Measurements from ENCODE around the gene EZH2.
A peak's percentile ranks its signal among the peaks of the same experiment; 100 is the strongest.

The EZH2 gene

GRCh38 chr7:148886844-148887243, 2.8 kb upstream of the EZH2 start:
- H3K4me3 ChIP-seq (replicated peaks; ENCODE audit: low read depth, low read length) = no peak overlapping the region
- no peak for DNase-seq (ENCODE audit: extremely low read depth, low read depth)
- no peak for TF ChIP-seq CTCF (IDR thresholded peaks at IDR 0.05; ENCODE audit: low read depth, low read length, missing control alignments)

GRCh38 chr7:148884299-148885022, 370 bp upstream of the EZH2 start:
- TF ChIP-seq CTCF (IDR thresholded peaks at IDR 0.05; ENCODE audit: low read depth, low read length, missing control alignments) = no peak
- DNase-seq (ENCODE audit: extremely low read depth, low read depth) = peak; percentile 56
- peak overlapping the region; percentile 56 for H3K4me3 ChIP-seq (replicated peaks; ENCODE audit: low read depth, low read length)

- TF ChIP-seq CTCF (IDR thresholded peaks at IDR 0.05; ENCODE audit: low read depth, low read length, missing control alignments) = no peak
- H3K4me3 ChIP-seq (replicated peaks; ENCODE audit: low read depth, low read length) = peak overlapping the region; percentile 56
- no peak for DNase-seq (ENCODE audit: extremely low read depth, low read depth)
These were observed 634 bp downstream of the EZH2 start for GRCh38 chr7:148883266-148884048.

GRCh38 chr7:148882841-148883265, 1.2 kb downstream of the EZH2 start:
- no peak for DNase-seq (ENCODE audit: extremely low read depth, low read depth)
- peak overlapping the region; percentile 56 for H3K4me3 ChIP-seq (replicated peaks; ENCODE audit: low read depth, low read length)
- no peak for TF ChIP-seq CTCF (IDR thresholded peaks at IDR 0.05; ENCODE audit: low read depth, low read length, missing control alignments)

- TF ChIP-seq CTCF (IDR thresholded peaks at IDR 0.05; ENCODE audit: low read depth, low read length, missing control alignments) = no peak
- peak overlapping the region; percentile 56 for H3K4me3 ChIP-seq (replicated peaks; ENCODE audit: low read depth, low read length)
- no peak for DNase-seq (ENCODE audit: extremely low read depth, low read depth)
These were observed 1.9 kb downstream of the EZH2 start for GRCh38 chr7:148882192-148882591.

- H3K4me3 ChIP-seq (replicated peaks; ENCODE audit: low read depth, low read length) = no peak overlapping the region
- no peak for TF ChIP-seq CTCF (IDR thresholded peaks at IDR 0.05; ENCODE audit: low read depth, low read length, missing control alignments)
- DNase-seq (ENCODE audit: extremely low read depth, low read depth) = no peak
These were observed 5.8 kb downstream of the EZH2 start for GRCh38 chr7:148878317-148878716.

Data from HFF-Myc (cell line).